ENCODE data around the gene TADA3. TPM values are rescaled to one million over a fixed set of nuclear protein-coding genes. Genes with fewer than 3 reads are reported as not detected.

TADA3 gene
- total and polyA plus RNA-seq, 2 donors (not counting 3 experiments of a cell fraction or from before 2014, with no cell fraction given): 27.8 to 31.0 TPM

DNA sequence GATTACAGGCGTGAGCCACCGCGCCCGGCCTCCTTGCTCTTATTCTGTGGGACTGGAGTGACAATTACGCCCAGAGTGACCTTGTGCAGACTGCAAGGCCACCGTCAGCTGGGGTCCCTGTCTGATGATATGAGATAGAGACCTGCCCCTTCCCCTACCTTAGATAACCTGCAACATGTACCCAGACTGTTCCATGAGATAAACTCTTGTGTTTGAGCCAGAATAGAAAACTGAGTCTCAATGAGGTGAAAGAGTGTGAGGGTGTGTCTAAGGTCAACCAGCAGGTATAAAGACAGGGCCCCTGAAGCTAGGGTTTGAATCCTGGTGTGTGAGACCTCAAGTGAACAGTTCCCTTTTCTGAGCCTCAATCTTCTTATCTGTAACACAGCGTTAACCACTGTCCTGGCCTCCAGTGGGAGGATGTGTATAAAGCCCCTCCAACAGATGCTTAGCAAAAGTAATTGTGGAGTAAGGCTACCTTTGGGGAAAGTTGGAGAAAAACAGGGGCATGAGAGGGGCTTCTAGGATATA is 6.0 kb downstream of the TADA3 start:
- no peak overlapping the region for H3K27ac ChIP-seq (ENCODE audit: insufficient read depth, low read depth, low read length)
- POLR2A ChIA-PET: no interaction called here
- no peak overlapping the region for H3K4me2 ChIP-seq (ENCODE audit: insufficient read depth, low read length)
- dilution Hi-C loops (cut with MboI; ENCODE audit: extremely low pct_ligation_motif_present, low sequenced_read_pairs) (no loop called here), intact Hi-C loops (cut with micrococcal nuclease) (no loop called here)
- no peak overlapping the region for H2AFZ ChIP-seq (ENCODE audit: low read depth, low read length)
- peaks cover 0 to 7% of the 10 kb centered on the region in 2 experiments for H3K36me3 ChIP-seq (ENCODE audit: control insufficient read depth in 2 of 2, extremely low read depth in 1 of 2, insufficient read depth in 2 of 2, low read length in 2 of 2)
- no peak overlapping the region for H3K4me3 ChIP-seq (replicated peaks in 1 of 3; ENCODE audit: insufficient read depth in 1 of 3, low read depth in 1 of 3, low read length in 3 of 3)
- no peaks in the 10 kb centered on the region for H4K20me1 ChIP-seq (replicated peaks; ENCODE audit: control insufficient read depth, extremely low read depth, insufficient read depth, low read length)
- H3K9ac ChIP-seq (replicated peaks; ENCODE audit: extremely low read depth, insufficient read depth, low read length): no peak overlapping the region
- H3K4me1 ChIP-seq (ENCODE audit: control insufficient read depth, extremely low read depth, insufficient read depth, low read length): no peaks in the 10 kb centered on the region
- DNase-seq (ENCODE audit: low read depth, low spot score): no peak
- no peaks in the 10 kb centered on the region for H3K9me3 ChIP-seq (replicated peaks; ENCODE audit: control insufficient read depth, insufficient read depth, low read length)
- no TSS peak for BruUV-seq (replicated peaks)
- TF ChIP-seq POLR2AphosphoS5 (IDR thresholded peaks at IDR 0.05; ENCODE audit: insufficient read depth, low read depth, low read length) (no peak), POLR2A (IDR thresholded peaks at IDR 0.05; ENCODE audit: low read depth, low read length) (no peak), FOS (IDR thresholded peaks at IDR 0.05; ENCODE audit: borderline replicate concordance, insufficient read depth, low read length) (no peak)
- H3K9me1 ChIP-seq (replicated peaks; ENCODE audit: control insufficient read depth, extremely low read depth, insufficient read depth, low read length): no peaks in the 10 kb centered on the region
- no peaks in the 10 kb centered on the region for H3K79me2 ChIP-seq (ENCODE audit: control insufficient read depth, insufficient read depth, low read length)
- CTCF ChIA-PET: no interaction called here
- no peaks in the 10 kb centered on the region for H3K27me3 ChIP-seq (ENCODE audit: control insufficient read depth in 2 of 2, insufficient read depth in 2 of 2, low read length in 2 of 2)
- FAIRE-seq: no peak

DNA sequence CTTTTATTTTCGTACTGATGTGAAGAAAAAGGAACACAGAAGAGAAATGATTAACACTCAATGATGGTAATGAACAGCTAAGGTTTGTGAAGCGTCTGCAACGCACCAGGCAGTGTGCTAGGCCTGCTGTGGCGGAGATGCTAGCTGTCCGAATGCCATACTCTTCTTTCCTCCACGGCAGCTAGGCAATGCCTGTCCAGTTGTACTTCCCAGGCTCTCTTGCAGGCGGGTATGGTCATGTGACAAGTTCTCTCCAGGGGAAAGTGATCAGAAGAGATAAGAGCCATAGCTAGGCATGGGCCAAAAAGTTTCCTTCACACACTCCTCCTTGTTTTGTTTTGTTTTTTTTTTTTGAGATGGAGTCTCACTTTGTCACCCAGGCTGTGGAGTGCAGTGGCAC is 6.7 kb downstream of the TADA3 start:
- H3K79me2 ChIP-seq (ENCODE audit: control insufficient read depth, insufficient read depth, low read length): no peaks in the 10 kb centered on the region
- H3K9ac ChIP-seq (replicated peaks; ENCODE audit: extremely low read depth, insufficient read depth, low read length): no peak overlapping the region
- ChIA-PET CTCF (interaction anchor here (0.7 kb wide), 1 partner anchor 523 kb away, joined by 3 read pairs; no protein-coding TSS in a partner anchor), POLR2A (no interaction called here)
- H3K4me2 ChIP-seq (ENCODE audit: insufficient read depth, low read length): no peak overlapping the region
- H2AFZ ChIP-seq (ENCODE audit: low read depth, low read length): no peak overlapping the region
- H3K27me3 ChIP-seq (ENCODE audit: control insufficient read depth in 2 of 2, insufficient read depth in 2 of 2, low read length in 2 of 2): no peaks in the 10 kb centered on the region
- no peaks in the 10 kb centered on the region for H4K20me1 ChIP-seq (replicated peaks; ENCODE audit: control insufficient read depth, extremely low read depth, insufficient read depth, low read length)
- H3K27ac ChIP-seq (ENCODE audit: insufficient read depth, low read depth, low read length): no peak overlapping the region
- FAIRE-seq (no peak), DNase-seq (ENCODE audit: low read depth, low spot score) (no peak)
- no TSS peak for BruUV-seq (replicated peaks)
- no peaks in the 10 kb centered on the region for H3K4me1 ChIP-seq (ENCODE audit: control insufficient read depth, extremely low read depth, insufficient read depth, low read length)
- no peaks in the 10 kb centered on the region for H3K9me1 ChIP-seq (replicated peaks; ENCODE audit: control insufficient read depth, extremely low read depth, insufficient read depth, low read length)
- dilution Hi-C loops (cut with MboI; ENCODE audit: extremely low pct_ligation_motif_present, low sequenced_read_pairs): no loop called here
- H3K4me3 ChIP-seq (replicated peaks in 1 of 3; ENCODE audit: insufficient read depth in 1 of 3, low read depth in 1 of 3, low read length in 3 of 3): no peak overlapping the region
- intact Hi-C loops (cut with micrococcal nuclease): no loop called here
- TF ChIP-seq GATA2 (IDR thresholded peaks at IDR 0.05; ENCODE audit: insufficient read depth, insufficient read length, low read depth, low read length): no peak
- TF ChIP-seq POLR2A (IDR thresholded peaks at IDR 0.05; ENCODE audit: low read depth, low read length): no peak
- TF ChIP-seq EZH2 (IDR thresholded peaks at IDR 0.05; ENCODE audit: borderline replicate concordance, low read depth, low read length, severe bottlenecking): no peak
- no peak for TF ChIP-seq JUN (IDR thresholded peaks at IDR 0.05; ENCODE audit: borderline replicate concordance, insufficient read depth, insufficient read length, low read depth)
- peaks cover 0 to 7% of the 10 kb centered on the region in 2 experiments for H3K36me3 ChIP-seq (ENCODE audit: control insufficient read depth in 2 of 2, extremely low read depth in 1 of 2, insufficient read depth in 2 of 2, low read length in 2 of 2)
- H3K9me3 ChIP-seq (replicated peaks; ENCODE audit: control insufficient read depth, insufficient read depth, low read length): no peaks in the 10 kb centered on the region
